HG02981 (cell line): Measurements from ENCODE around the gene ZNF281.
"Not testable (repeated sequence)": the region's sequence is repeated elsewhere in the genome, so short reads cannot be mapped to it uniquely, and the experiment has no call there.

Source experiments
- ATAC-seq: cut with Tn5 transposase; IDR thresholded peaks from one replicate; pipeline ENCODE4 v1.9.1; 2021; ENCODE audit warnings: mild to moderate bottlenecking, moderate library complexity; ENCODE audit not compliant: unreplicated experiment

The ZNF281 gene

GRCh38 chr1:200432586-200432985, 22.8 kb upstream of the ZNF281 start:
- no peak for ATAC-seq

GRCh38 chr1:200429221-200429751, 19.4 kb upstream of the ZNF281 start:
- no peak for ATAC-seq

GRCh38 chr1:200428482-200429205, 18.8 kb upstream of the ZNF281 start:
- ATAC-seq = no peak

- ATAC-seq = no peak
Observed at GRCh38 chr1:200427744-200428143, 17.9 kb upstream of the ZNF281 start.

GRCh38 chr1:200426196-200426595, 16.4 kb upstream of the ZNF281 start:
- ATAC-seq = no peak

GRCh38 chr1:200423235-200423634, 13.4 kb upstream of the ZNF281 start:
- no peak for ATAC-seq

- no peak for ATAC-seq
Observed at GRCh38 chr1:200422211-200422610, 12.4 kb upstream of the ZNF281 start.

GRCh38 chr1:200415789-200416593, 6.2 kb upstream of the ZNF281 start:
- peak; percentile 83 for ATAC-seq

GRCh38 chr1:200415227-200415626, 5.4 kb upstream of the ZNF281 start:
- peak; percentile 57 for ATAC-seq

GRCh38 chr1:200414657-200415056, 4.8 kb upstream of the ZNF281 start:
- ATAC-seq = no peak

GRCh38 chr1:200413766-200414165, 3.9 kb upstream of the ZNF281 start:
- ATAC-seq = not testable (repeated sequence)

- ATAC-seq = no peak
Observed at GRCh38 chr1:200411406-200412257, 1.8 kb upstream of the ZNF281 start.

GRCh38 chr1:200410566-200410878, 686 bp upstream of the ZNF281 start:
- no peak for ATAC-seq

GRCh38 chr1:200409203-200409760, 554 bp downstream of the ZNF281 start:
- peak; percentile 18 for ATAC-seq

- no peak for ATAC-seq
Observed at GRCh38 chr1:200406161-200406797, 3.6 kb downstream of the ZNF281 start.

GRCh38 chr1:200405264-200405663, 4.6 kb downstream of the ZNF281 start:
- ATAC-seq = no peak

- ATAC-seq = no peak
Observed at GRCh38 chr1:200401708-200402107, 8.1 kb downstream of the ZNF281 start.

GRCh38 chr1:200401263-200401662, 8.6 kb downstream of the ZNF281 start:
- ATAC-seq = no peak

- ATAC-seq = no peak
Observed at GRCh38 chr1:200400556-200400955, 9.3 kb downstream of the ZNF281 start.

- ATAC-seq = no peak
Observed at GRCh38 chr1:200399860-200400259, 10.0 kb downstream of the ZNF281 start.
